Measurements from ENCODE around the gene DUX4. TPM values are rescaled to one million over a fixed set of nuclear protein-coding genes. Genes with fewer than 3 reads are reported as not detected.
A peak's percentile ranks its signal among the peaks of the same experiment; 100 is the strongest.
"Not testable (repeated sequence)": the region's sequence is repeated elsewhere in the genome, so short reads cannot be mapped to it uniquely, and the experiment has no call there.

Gene DUX4
- total RNA-seq (not detected), polyA plus RNA-seq (not detected), total RNA-seq (0 reads per million in 6 experiments)

- H3K4me1 Mint-ChIP-seq, H3K27me3 Mint-ChIP-seq, H3K4me3 Mint-ChIP-seq, ATAC-seq, POLR2A ChIA-PET, H3K9me3 Mint-ChIP-seq, H3K27ac Mint-ChIP-seq, H3K36me3 Mint-ChIP-seq: not testable (repeated sequence)
- peak in 1 of 10 donors; percentile 42 for DNase-seq
Observed at GRCh38 chr4:190173428-190173827, at the start of gene DUX4. Gene DUX4, plus strand, starts transcription at chr4:190173774. Its CDS starts 0 bp downstream, at chr4:190173774.

GRCh38 chr4:190175436-190175835 lies 1.9 kb downstream of the DUX4 start:
- POLR2A ChIA-PET, H3K27ac Mint-ChIP-seq, H3K4me3 Mint-ChIP-seq, H3K4me1 Mint-ChIP-seq, ATAC-seq, H3K36me3 Mint-ChIP-seq, H3K9me3 Mint-ChIP-seq, H3K27me3 Mint-ChIP-seq: not testable (repeated sequence)
- peak in 1 of 10 donors; percentile 18 for DNase-seq

- H3K4me3 Mint-ChIP-seq, H3K27ac Mint-ChIP-seq, H3K27me3 Mint-ChIP-seq, H3K4me1 Mint-ChIP-seq, H3K36me3 Mint-ChIP-seq, ATAC-seq, POLR2A ChIA-PET: not testable (repeated sequence)
- H3K9me3 Mint-ChIP-seq: peaks cover 0 to 13% (median 6%) of the 10 kb centered on the region in 9 donors
- DNase-seq: peak in 4 of 10 donors; percentile 10 to 66 (median 22)
Observed at GRCh38 chr4:190177727-190178605, 4.4 kb downstream of the DUX4 start.

- POLR2A ChIA-PET, H3K36me3 Mint-ChIP-seq, H3K27me3 Mint-ChIP-seq, H3K4me3 Mint-ChIP-seq, H3K27ac Mint-ChIP-seq, ATAC-seq, DNase-seq, H3K4me1 Mint-ChIP-seq: not testable (repeated sequence)
- peaks cover 0 to 13% (median 6%) of the 10 kb centered on the region in 9 donors for H3K9me3 Mint-ChIP-seq
Observed at GRCh38 chr4:190178606-190178990, 5.0 kb downstream of the DUX4 start.

GRCh38 chr4:190179030-190179739 lies 5.6 kb downstream of the DUX4 start:
- H3K36me3 Mint-ChIP-seq, H3K4me3 Mint-ChIP-seq, H3K4me1 Mint-ChIP-seq, H3K27me3 Mint-ChIP-seq, H3K27ac Mint-ChIP-seq, POLR2A ChIA-PET: not testable (repeated sequence)
- H3K9me3 Mint-ChIP-seq: peaks cover 0 to 13% (median 6%) of the 10 kb centered on the region in 9 donors
- DNase-seq (peak in 2 of 10 donors; percentile 2 to 16), ATAC-seq (peak in 1 of 2 donors; percentile 47)

GRCh38 chr4:190179740-190180094 lies 6.1 kb downstream of the DUX4 start:
- DNase-seq, H3K27ac Mint-ChIP-seq, H3K36me3 Mint-ChIP-seq, POLR2A ChIA-PET, H3K4me1 Mint-ChIP-seq, H3K4me3 Mint-ChIP-seq, H3K27me3 Mint-ChIP-seq: not testable (repeated sequence)
- peak in 1 of 2 donors; percentile 38 for ATAC-seq
- H3K9me3 Mint-ChIP-seq: peaks cover 0 to 13% (median 6%) of the 10 kb centered on the region in 9 donors

GRCh38 chr4:190180947-190181346 lies 7.4 kb downstream of the DUX4 start:
- H3K36me3 Mint-ChIP-seq, H3K27me3 Mint-ChIP-seq, POLR2A ChIA-PET, H3K4me3 Mint-ChIP-seq, H3K27ac Mint-ChIP-seq, ATAC-seq, DNase-seq, H3K4me1 Mint-ChIP-seq: not testable (repeated sequence)
- peaks cover 0 to 13% (median 5%) of the 10 kb centered on the region in 9 donors for H3K9me3 Mint-ChIP-seq

- H3K27ac Mint-ChIP-seq, H3K4me3 Mint-ChIP-seq, POLR2A ChIA-PET, H3K36me3 Mint-ChIP-seq, ATAC-seq, H3K27me3 Mint-ChIP-seq, H3K4me1 Mint-ChIP-seq: not testable (repeated sequence)
- peak in 3 of 10 donors; percentile 13 to 62 (median 23) for DNase-seq
- peaks cover 0 to 13% (median 5%) of the 10 kb centered on the region in 9 donors for H3K9me3 Mint-ChIP-seq
Observed at GRCh38 chr4:190181481-190182100, 8.0 kb downstream of the DUX4 start.

GRCh38 chr4:190203510-190203909 lies 29.9 kb downstream of the DUX4 start:
- DNase-seq: peak in 2 of 10 donors; percentile 14 to 34
- H3K27ac Mint-ChIP-seq, H3K27me3 Mint-ChIP-seq, H3K9me3 Mint-ChIP-seq, POLR2A ChIA-PET, ATAC-seq, H3K36me3 Mint-ChIP-seq, H3K4me1 Mint-ChIP-seq, H3K4me3 Mint-ChIP-seq: not testable (repeated sequence)

Other genes starting within 250 kb of the DUX4 start
- gene FRG1, start 232.9 kb upstream of the DUX4 start, total RNA-seq: 10 to 100 TPM; 46.6 to 50.0 TPM
- 10 to 100 TPM; 45.6 to 51.3 (median 51.2) TPM for gene FRG1, start 232.9 kb upstream of the DUX4 start, polyA plus RNA-seq
- gene FRG2, start 146.5 kb upstream of the DUX4 start, total RNA-seq: not detected
- gene FRG2, start 146.5 kb upstream of the DUX4 start, polyA plus RNA-seq: not detected
- gene DBET, start 109.3 kb upstream of the DUX4 start, total RNA-seq: not detected
- not detected for gene DBET, start 109.3 kb upstream of the DUX4 start, polyA plus RNA-seq

Data from naive thymus-derived CD8-positive, alpha-beta T cell (primary cell).